NB4 (cell line): ENCODE data around the gene CD248.

Experiments
- DNase-seq: peaks from one replicate; pipeline ENCODE4 v3.0.0; 2010; ENCODE audit warnings: low read depth
- H3K4me3 ChIP-seq: one replicate; pipeline ENCODE4 v1.5.1; 2011; ENCODE audit warnings: mild to moderate bottlenecking, low read depth, low read length, moderate library complexity
- CTCF ChIP-seq: IDR thresholded peaks from one replicate; pipeline ENCODE4 v1.5.1; 2012; ENCODE audit warnings: low read depth, low read length
- MAX ChIP-seq: IDR thresholded peaks from 2 replicates; pipeline ENCODE4 v1.6.1; 2011; ENCODE audit warnings: low read depth, low read length
- MYC ChIP-seq: IDR thresholded peaks from 2 replicates; pipeline ENCODE4 v1.6.1; 2011; ENCODE audit warnings: low read depth, low read length
- POLR2A ChIP-seq: IDR thresholded peaks from 2 replicates; pipeline ENCODE4 v1.6.1; 2011; ENCODE audit warnings: mild to moderate bottlenecking; ENCODE audit not compliant: insufficient read length; ENCODE audit errors: extremely low read depth

Gene CD248

GRCh38 chr11:66316849-66317251 lies at the start of gene CD248:
TSS of gene CD248 (minus strand) at chr11:66317044. CDS start at chr11:66317027, 17 bp downstream.
- peak; percentile 87 for DNase-seq
- H3K4me3 ChIP-seq: peak within 1 kb of the TSS; percentile 32
- TF ChIP-seq POLR2A (no peak), MYC (no peak), CTCF (no peak), MAX (no peak)

- H3K4me3 ChIP-seq: no peak overlapping the region
- TF ChIP-seq POLR2A: peak; percentile 30
- no peak for TF ChIP-seq MYC
- peak; percentile 21 for DNase-seq
Observed at GRCh38 chr11:66365711-66366619, 49.1 kb upstream of the CD248 start.

DNA sequence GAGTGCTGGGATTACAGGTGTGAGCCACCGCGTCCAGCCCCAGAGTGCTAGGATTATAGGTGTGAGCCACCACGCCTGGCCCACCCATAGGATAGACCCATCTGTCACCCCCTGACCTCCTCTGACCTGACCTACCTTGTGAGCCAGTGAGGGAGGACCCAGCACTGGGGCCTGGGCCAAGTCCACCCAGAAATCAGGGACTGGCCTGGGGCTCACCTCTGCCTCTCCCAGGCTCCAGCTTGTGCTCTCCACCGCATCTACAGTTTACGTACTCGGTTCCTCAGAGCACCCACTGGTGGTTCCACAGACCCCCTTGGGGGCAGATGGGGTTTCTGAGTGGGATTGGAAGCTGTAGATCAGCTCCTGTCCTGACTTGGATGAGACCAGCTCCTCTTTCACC lies 48.3 kb upstream of the CD248 start:
- TF ChIP-seq POLR2A: no peak
- no peak for TF ChIP-seq MAX
- TF ChIP-seq CTCF: no peak
- no peak for TF ChIP-seq MYC
- DNase-seq: no peak
- no peak overlapping the region for H3K4me3 ChIP-seq

DNA sequence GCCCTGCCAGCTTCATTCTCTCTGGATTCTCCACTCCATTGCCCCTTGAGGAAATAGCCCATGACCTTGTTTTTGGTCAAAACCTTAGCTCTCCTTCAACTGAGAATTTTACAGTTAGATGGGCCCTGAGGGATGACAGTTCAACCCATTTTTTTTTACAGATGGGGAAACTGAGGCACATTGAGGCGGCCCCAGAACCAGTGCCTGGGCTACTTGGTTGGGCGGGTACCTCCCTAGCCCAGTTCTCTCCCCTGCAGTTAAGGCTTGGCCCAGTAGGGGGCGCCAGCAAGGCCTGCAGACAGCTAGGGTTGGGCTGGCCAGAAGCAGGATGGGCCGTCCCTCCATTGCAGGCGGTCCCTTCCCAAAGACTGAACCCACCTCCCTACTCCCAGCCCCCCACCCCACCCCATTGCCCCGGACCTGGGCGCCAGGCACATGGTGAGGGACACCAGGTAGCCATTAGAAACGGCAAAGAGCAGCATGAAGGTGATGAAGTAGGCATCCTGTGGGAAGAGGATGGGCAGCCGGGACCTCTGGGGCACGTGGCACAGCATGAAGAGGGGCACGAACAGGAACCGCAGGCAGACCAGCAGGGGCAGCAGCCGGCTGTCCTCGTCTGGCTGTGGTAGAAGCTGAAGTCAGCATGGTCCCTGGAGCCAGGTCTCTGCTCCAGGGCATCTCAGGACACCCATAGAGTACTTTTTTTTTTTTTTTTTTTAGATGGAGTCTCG lies 47.1 kb upstream of the CD248 start:
- peak; percentile 77 for DNase-seq
- TF ChIP-seq POLR2A: peak; percentile 37
- peak; percentile 24; the same call in 1 of the 2 replicates for TF ChIP-seq MAX
- no peak for TF ChIP-seq MYC
- TF ChIP-seq CTCF: peak; percentile 96
- no peak overlapping the region for H3K4me3 ChIP-seq

- TF ChIP-seq MYC (no peak), POLR2A (no peak), CTCF (no peak), MAX (no peak)
- H3K4me3 ChIP-seq: no peak overlapping the region
- no peak for DNase-seq
Observed at GRCh38 chr11:66363187-66363601, 46.4 kb upstream of the CD248 start.
